Common myeloid progenitor, CD34-positive (primary cell): Measurements from ENCODE around the gene GALNT2.

Experiments used
- CTCF ChIA-PET: fragments of 350-600 bp; sonication (Branson Sonifier 250); formaldehyde crosslinking; loops from one replicate; lab custom pipeline; 2021; ENCODE audit warnings: antibody characterized with exemption; lab: Charles Lee
- POLR2A ChIA-PET: fragments of 350-600 bp; sonication (Branson Sonifier 250); formaldehyde crosslinking; loops from one replicate; lab custom pipeline; 2021; ENCODE audit warnings: antibody characterized with exemption; lab: Charles Lee
- DNase-seq, 3 donors: peaks; one replicate each; pipeline versions ENCODE4 v3.0.0 to v3.0.0-alpha.2; 2013
- H3K27ac ChIP-seq, 2 experiments: 1 replicate in 1 of 2; 2 replicates in 1 of 2; pipeline ENCODE4 v1.7.0; 2013; ENCODE audit warnings: inconsistent platforms in 2 of 2, low read length in 2 of 2, mild to moderate bottlenecking in 2 of 2, low read depth in 1 of 2, moderate library complexity in 1 of 2; ENCODE audit not compliant: severe bottlenecking in 2 of 2, insufficient read depth in 1 of 2, poor library complexity in 1 of 2
- H3K27me3 ChIP-seq, 5 experiments: replicated peaks in 2 of 5; 1 replicate in 3 of 5; 2 replicates in 2 of 5; pipeline versions ENCODE4 v1.6.1 to v1.7.0; 2013; ENCODE audit warnings: low read length in 4 of 5, mild to moderate bottlenecking in 2 of 5, moderate library complexity in 2 of 5, inconsistent platforms in 1 of 5; ENCODE audit not compliant: insufficient read depth in 5 of 5, control insufficient read depth in 4 of 5
- H3K36me3 ChIP-seq, 4 experiments: 1 replicate in 2 of 4; 2 replicates in 2 of 4; pipeline versions ENCODE4 v1.6.1 to v1.7.0; 2013; ENCODE audit warnings: low read length in 3 of 4, control low read depth in 1 of 4, mild to moderate bottlenecking in 1 of 4; ENCODE audit not compliant: control insufficient read depth in 4 of 4, insufficient read depth in 4 of 4
- H3K4me1 ChIP-seq, 4 experiments: 1 replicate in 3 of 4; 2 replicates in 1 of 4; pipeline versions ENCODE4 v1.6.1 to v1.7.1; 2013; ENCODE audit warnings: low read length in 3 of 4, mild to moderate bottlenecking in 3 of 4, control low read depth in 1 of 4, inconsistent platforms in 1 of 4, moderate library complexity in 1 of 4; ENCODE audit not compliant: control insufficient read depth in 4 of 4, insufficient read depth in 4 of 4; ENCODE audit errors: control extremely low read depth in 1 of 4
- H3K4me3 ChIP-seq, 7 experiments: 1 replicate in 4 of 7; 2 replicates in 3 of 7; pipeline versions ENCODE4 v1.5.1 to v1.7.0; 2013; ENCODE audit warnings: mild to moderate bottlenecking in 7 of 7, low read length in 6 of 7, moderate library complexity in 6 of 7, inconsistent platforms in 2 of 7, low read depth in 2 of 7, control low read depth in 1 of 7; ENCODE audit not compliant: insufficient read depth in 4 of 7, control insufficient read depth in 1 of 7; ENCODE audit errors: extremely low read depth in 1 of 7
- H3K9me3 ChIP-seq, 5 experiments: 1 replicate in 4 of 5; 2 replicates in 1 of 5; pipeline versions ENCODE4 v1.6.1 to v1.7.1; 2013; ENCODE audit warnings: low read length in 4 of 5, mild to moderate bottlenecking in 2 of 5, inconsistent platforms in 1 of 5, low read depth in 1 of 5, moderate library complexity in 1 of 5; ENCODE audit not compliant: control insufficient read depth in 4 of 5, insufficient read depth in 2 of 5; ENCODE audit errors: control extremely low read depth in 1 of 5
- WGBS: methylation state at CpG from one replicate; pipeline ENCODE4 v1.1.5; 2013; ENCODE audit not compliant: insufficient coverage; 5-methylcytosine and 5-hydroxymethylcytosine counted together

Gene GALNT2

GRCh38 chr1:230303822-230304221, 236.8 kb downstream of the GALNT2 start:
- H3K27me3 ChIP-seq, result no peaks in the 10 kb centered on the region
- CTCF ChIA-PET, result interaction anchor here (1.7 to 14.5 kb wide), 5 partner anchors 22 to 644 kb away, joined by 5 to 142 read pairs (median 7); no protein-coding TSS in a partner anchor
- DNase-seq, result peak in 1 of 3 donors; percentile 40
- no peak overlapping the region for H3K27ac ChIP-seq
- H3K36me3 ChIP-seq, result no peaks in the 10 kb centered on the region
- 62% methylated on average over 5 of the region's 6 CpGs for WGBS
- H3K4me1 ChIP-seq, result peaks cover 0 to 7% (median 5%) of the 10 kb centered on the region in 4 experiments
- no peak overlapping the region for H3K4me3 ChIP-seq
- POLR2A ChIA-PET, result no interaction called here
- H3K9me3 ChIP-seq, result no peaks in the 10 kb centered on the region

- Histone ChIP-seq H3K27me3 (no peaks in the 10 kb centered on the region), H3K27ac (no peak overlapping the region), H3K36me3 (no peaks in the 10 kb centered on the region), H3K4me1 (peaks cover 0 to 3% (median 0%) of the 10 kb centered on the region in 4 experiments), H3K4me3 (no peak overlapping the region), H3K9me3 (no peaks in the 10 kb centered on the region)
- peak in 2 of 3 donors; percentile 17 to 37 for DNase-seq
- ChIA-PET POLR2A (no interaction called here), CTCF (interaction anchor here (0.9 to 14.5 kb wide), 7 partner anchors 12 to 647 kb away, joined by 3 to 142 read pairs (median 4); no protein-coding TSS in a partner anchor)
- 80% methylated on average over 3 of the region's 4 CpGs for WGBS
Measured at GRCh38 chr1:230306169-230306568, 239.1 kb downstream of the GALNT2 start.

- Histone ChIP-seq H3K27me3 (no peaks in the 10 kb centered on the region), H3K36me3 (no peaks in the 10 kb centered on the region), H3K27ac (no peak overlapping the region), H3K4me3 (no peak overlapping the region), H3K9me3 (no peaks in the 10 kb centered on the region), H3K4me1 (peaks cover 0 to 3% (median 0%) of the 10 kb centered on the region in 4 experiments)
- DNase-seq, result no peak
- ChIA-PET POLR2A (no interaction called here), CTCF (interaction anchor here (1.6 to 14.5 kb wide), 3 partner anchors 11 to 648 kb away, joined by 3 to 142 read pairs (median 4); no protein-coding TSS in a partner anchor)
- WGBS, result 92% methylated on average over 2 of the region's 4 CpGs
Measured at GRCh38 chr1:230307213-230307612, 240.2 kb downstream of the GALNT2 start.

GRCh38 chr1:230308039-230308438, 241.0 kb downstream of the GALNT2 start:
- Histone ChIP-seq H3K4me3 (no peak overlapping the region), H3K27me3 (no peaks in the 10 kb centered on the region), H3K4me1 (peaks cover 0 to 3% (median 0%) of the 10 kb centered on the region in 4 experiments), H3K27ac (no peak overlapping the region), H3K9me3 (no peaks in the 10 kb centered on the region), H3K36me3 (no peaks in the 10 kb centered on the region)
- DNase-seq, result no peak
- 97% methylated on average over 7 of the region's 8 CpGs for WGBS
- POLR2A ChIA-PET, result no interaction called here
- CTCF ChIA-PET, result interaction anchor here (1.9 to 14.5 kb wide), 2 partner anchors 10 to 649 kb away, joined by 6 to 142 read pairs; no protein-coding TSS in a partner anchor

- H3K27ac ChIP-seq, result no peak overlapping the region
- DNase-seq, result no peak
- no peak overlapping the region for H3K4me3 ChIP-seq
- WGBS, result 97% methylated on average over 13 of the region's 17 CpGs
- ChIA-PET POLR2A (no interaction called here), CTCF (interaction anchor here (1.3 to 14.5 kb wide), 6 partner anchors 9 to 661 kb away, joined by 4 to 142 read pairs (median 6); no protein-coding TSS in a partner anchor)
- peaks cover 0 to 3% (median 0%) of the 10 kb centered on the region in 4 experiments for H3K4me1 ChIP-seq
- no peaks in the 10 kb centered on the region for H3K27me3 ChIP-seq
- no peaks in the 10 kb centered on the region for H3K36me3 ChIP-seq
- H3K9me3 ChIP-seq, result no peaks in the 10 kb centered on the region
Measured at GRCh38 chr1:230308821-230309220, 241.8 kb downstream of the GALNT2 start.

- H3K27ac ChIP-seq, result no peak overlapping the region
- ChIA-PET POLR2A (no interaction called here), CTCF (interaction anchor here (0.7 to 14.5 kb wide), 9 partner anchors 8 to 751 kb away, joined by 3 to 142 read pairs (median 5); partner anchors contain the start of gene ABCB10)
- WGBS, result 96% methylated on average over 13 of the region's 15 CpGs
- H3K9me3 ChIP-seq, result no peaks in the 10 kb centered on the region
- no peak for DNase-seq
- peaks cover 0 to 3% (median 0%) of the 10 kb centered on the region in 4 experiments for H3K4me1 ChIP-seq
- H3K4me3 ChIP-seq, result no peak overlapping the region
- no peaks in the 10 kb centered on the region for H3K27me3 ChIP-seq
- no peaks in the 10 kb centered on the region for H3K36me3 ChIP-seq
Measured at GRCh38 chr1:230309646-230310177, 242.7 kb downstream of the GALNT2 start.
